ENCODE data around the gene GRIP1. TPM values are rescaled to one million over a fixed set of nuclear protein-coding genes. Genes with fewer than 3 reads are reported as not detected.

The GRIP1 gene
- total and polyA plus RNA-seq, 2 donors (not counting 1 experiment from before 2014, with no cell fraction given), result 0.12 TPM; not detected in 1

DNA sequence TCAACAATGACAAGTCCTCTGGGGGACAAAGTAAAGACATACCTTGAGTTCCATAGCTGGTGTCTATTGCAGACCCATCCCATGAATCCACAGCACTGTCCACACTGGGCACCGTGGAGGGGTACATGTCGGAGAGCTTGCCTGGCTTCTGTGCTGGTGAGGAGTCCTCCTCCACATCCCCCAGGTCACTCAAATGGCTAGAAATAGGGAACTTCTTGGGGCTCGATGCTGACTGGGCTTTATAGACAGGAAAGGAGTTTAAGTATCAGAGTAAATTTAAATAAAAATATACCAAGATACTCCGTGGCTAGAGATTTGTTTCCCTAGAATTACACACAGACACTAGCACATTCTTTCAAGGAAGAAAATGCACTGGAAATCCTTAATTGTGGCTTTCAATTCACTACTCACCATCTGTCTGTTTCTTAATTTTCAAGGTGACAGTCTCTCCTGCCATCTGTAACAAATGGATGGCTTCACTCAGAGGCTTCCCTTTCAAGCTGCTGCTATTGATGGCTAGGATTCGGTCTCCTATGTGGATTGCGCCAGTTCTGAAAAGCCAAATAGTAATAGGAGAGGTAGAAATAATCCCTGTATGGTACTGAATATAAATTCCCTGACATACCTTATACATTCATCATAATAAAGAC is 286.5 kb downstream of the GRIP1 start:
- H2AFZ ChIP-seq (ENCODE audit: low read length), result no peak overlapping the region
- no peaks in the 10 kb centered on the region for H3K27me3 ChIP-seq (ENCODE audit: control insufficient read depth, insufficient read depth, low read length)
- no peak overlapping the region for H3K9ac ChIP-seq (ENCODE audit: insufficient read depth, low read length)
- no peak overlapping the region for H3K4me3 ChIP-seq (replicated peaks in 1 of 4; ENCODE audit: control extremely low read depth in 1 of 4, insufficient read depth in 1 of 4, low read depth in 3 of 4, low read length in 4 of 4)
- no peak for DNase-seq (ENCODE audit: low read depth in 2 of 2)
- TF ChIP-seq, protein P1, sequence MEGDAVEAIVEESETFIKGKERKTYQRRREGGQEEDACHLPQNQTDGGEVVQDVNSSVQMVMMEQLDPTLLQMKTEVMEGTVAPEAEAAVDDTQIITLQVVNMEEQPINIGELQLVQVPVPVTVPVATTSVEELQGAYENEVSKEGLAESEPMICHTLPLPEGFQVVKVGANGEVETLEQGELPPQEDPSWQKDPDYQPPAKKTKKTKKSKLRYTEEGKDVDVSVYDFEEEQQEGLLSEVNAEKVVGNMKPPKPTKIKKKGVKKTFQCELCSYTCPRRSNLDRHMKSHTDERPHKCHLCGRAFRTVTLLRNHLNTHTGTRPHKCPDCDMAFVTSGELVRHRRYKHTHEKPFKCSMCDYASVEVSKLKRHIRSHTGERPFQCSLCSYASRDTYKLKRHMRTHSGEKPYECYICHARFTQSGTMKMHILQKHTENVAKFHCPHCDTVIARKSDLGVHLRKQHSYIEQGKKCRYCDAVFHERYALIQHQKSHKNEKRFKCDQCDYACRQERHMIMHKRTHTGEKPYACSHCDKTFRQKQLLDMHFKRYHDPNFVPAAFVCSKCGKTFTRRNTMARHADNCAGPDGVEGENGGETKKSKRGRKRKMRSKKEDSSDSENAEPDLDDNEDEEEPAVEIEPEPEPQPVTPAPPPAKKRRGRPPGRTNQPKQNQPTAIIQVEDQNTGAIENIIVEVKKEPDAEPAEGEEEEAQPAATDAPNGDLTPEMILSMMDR (conservative IDR thresholded peaks at IDR 0.05 in 1 of 2, IDR thresholded peaks at IDR 0.05 in 1 of 2; ENCODE audit: low read depth in 1 of 2, low read length in 2 of 2), result no peak
- TF ChIP-seq EZH2 (IDR thresholded peaks at IDR 0.05; ENCODE audit: low read length, missing control alignments), result no peak
- H3K9me3 ChIP-seq (ENCODE audit: control insufficient read depth, insufficient read depth, low read depth, low read length), result no peaks in the 10 kb centered on the region
- H4K20me1 ChIP-seq (ENCODE audit: control insufficient read depth, extremely low read depth, insufficient read depth, low read length), result no peaks in the 10 kb centered on the region
- H3K36me3 ChIP-seq (ENCODE audit: control insufficient read depth, insufficient read depth, low read length), result no peaks in the 10 kb centered on the region
- no peak overlapping the region for H3K27ac ChIP-seq (ENCODE audit: insufficient read depth, low read length)
- H3K4me2 ChIP-seq (ENCODE audit: extremely low read depth, insufficient read depth, low read length), result no peak overlapping the region
- H3K4me1 ChIP-seq (ENCODE audit: control insufficient read depth, extremely low read depth, insufficient read depth, low read length), result no peaks in the 10 kb centered on the region
- H3K79me2 ChIP-seq (ENCODE audit: control insufficient read depth, insufficient read depth, low read length), result no peaks in the 10 kb centered on the region

DNA sequence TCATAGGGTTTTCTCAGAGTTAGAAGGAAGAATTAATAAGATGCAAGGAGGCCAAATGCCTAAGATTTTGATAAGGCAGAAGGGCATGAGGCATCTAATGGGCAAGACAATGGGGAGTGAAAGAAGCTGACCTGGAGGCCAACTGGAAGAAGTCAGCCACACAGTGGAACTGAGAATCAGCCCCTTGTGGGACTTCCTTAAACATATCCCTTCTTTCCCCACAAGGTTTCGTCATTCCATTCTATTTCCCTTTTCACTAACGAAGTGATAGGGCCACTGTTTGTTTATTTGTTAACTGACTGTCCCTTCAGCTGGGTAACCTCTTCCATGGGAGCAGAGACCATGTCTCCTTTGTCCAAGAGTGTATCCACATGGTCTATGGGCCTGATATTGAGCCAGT is 290.4 kb downstream of the GRIP1 start:
- Histone ChIP-seq H3K27me3 (ENCODE audit: control insufficient read depth, insufficient read depth, low read length) (no peaks in the 10 kb centered on the region), H3K27ac (ENCODE audit: insufficient read depth, low read length) (no peak overlapping the region), H3K79me2 (ENCODE audit: control insufficient read depth, insufficient read depth, low read length) (no peaks in the 10 kb centered on the region), H3K9ac (ENCODE audit: insufficient read depth, low read length) (no peak overlapping the region), H4K20me1 (ENCODE audit: control insufficient read depth, extremely low read depth, insufficient read depth, low read length) (no peaks in the 10 kb centered on the region), H3K36me3 (ENCODE audit: control insufficient read depth, insufficient read depth, low read length) (no peaks in the 10 kb centered on the region), H2AFZ (ENCODE audit: low read length) (no peak overlapping the region), H3K4me2 (ENCODE audit: extremely low read depth, insufficient read depth, low read length) (no peak overlapping the region), H3K4me1 (ENCODE audit: control insufficient read depth, extremely low read depth, insufficient read depth, low read length) (no peaks in the 10 kb centered on the region), H3K4me3 (replicated peaks in 1 of 4; ENCODE audit: control extremely low read depth in 1 of 4, insufficient read depth in 1 of 4, low read depth in 3 of 4, low read length in 4 of 4) (no peak overlapping the region), H3K9me3 (ENCODE audit: control insufficient read depth, insufficient read depth, low read depth, low read length) (no peaks in the 10 kb centered on the region)
- no peak for DNase-seq (ENCODE audit: low read depth in 2 of 2)
- TF ChIP-seq, protein P1 (conservative IDR thresholded peaks at IDR 0.05 in 1 of 2, IDR thresholded peaks at IDR 0.05 in 1 of 2; ENCODE audit: low read depth in 1 of 2, low read length in 2 of 2), result no peak
- TF ChIP-seq EZH2 (IDR thresholded peaks at IDR 0.05; ENCODE audit: low read length, missing control alignments), result no peak

DNA sequence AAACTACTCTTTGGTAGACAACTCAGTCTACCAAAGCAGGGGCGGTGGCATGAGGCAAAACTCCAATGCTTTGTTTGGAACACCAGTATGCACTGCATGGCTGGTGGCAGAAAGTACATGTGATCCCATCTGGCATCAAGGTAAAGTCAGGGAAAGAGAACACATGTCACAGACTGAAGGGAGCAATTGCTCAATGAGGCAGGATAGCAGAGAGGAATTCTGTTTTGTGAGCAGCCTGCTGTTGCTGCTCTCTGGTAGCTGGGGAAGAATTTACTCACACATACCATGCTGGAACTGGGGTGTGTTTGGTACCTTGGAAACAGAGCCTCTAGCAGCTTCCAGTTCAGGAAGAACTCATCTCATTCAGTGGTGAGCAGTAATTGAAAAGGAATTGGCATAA is 291.8 kb downstream of the GRIP1 start:
- Histone ChIP-seq H3K9ac (ENCODE audit: insufficient read depth, low read length) (no peak overlapping the region), H4K20me1 (ENCODE audit: control insufficient read depth, extremely low read depth, insufficient read depth, low read length) (no peaks in the 10 kb centered on the region), H3K4me2 (ENCODE audit: extremely low read depth, insufficient read depth, low read length) (no peak overlapping the region), H3K4me1 (ENCODE audit: control insufficient read depth, extremely low read depth, insufficient read depth, low read length) (no peaks in the 10 kb centered on the region), H3K9me3 (ENCODE audit: control insufficient read depth, insufficient read depth, low read depth, low read length) (no peaks in the 10 kb centered on the region), H3K79me2 (ENCODE audit: control insufficient read depth, insufficient read depth, low read length) (no peaks in the 10 kb centered on the region), H2AFZ (ENCODE audit: low read length) (no peak overlapping the region), H3K27me3 (ENCODE audit: control insufficient read depth, insufficient read depth, low read length) (no peaks in the 10 kb centered on the region), H3K36me3 (ENCODE audit: control insufficient read depth, insufficient read depth, low read length) (no peaks in the 10 kb centered on the region), H3K27ac (ENCODE audit: insufficient read depth, low read length) (no peak overlapping the region), H3K4me3 (replicated peaks in 1 of 4; ENCODE audit: control extremely low read depth in 1 of 4, insufficient read depth in 1 of 4, low read depth in 3 of 4, low read length in 4 of 4) (no peak overlapping the region)
- no peak for DNase-seq (ENCODE audit: low read depth in 2 of 2)
- no peak for TF ChIP-seq EZH2 (IDR thresholded peaks at IDR 0.05; ENCODE audit: low read length, missing control alignments)
- TF ChIP-seq, protein P1 (conservative IDR thresholded peaks at IDR 0.05 in 1 of 2, IDR thresholded peaks at IDR 0.05 in 1 of 2; ENCODE audit: low read depth in 1 of 2, low read length in 2 of 2), result no peak
